HG03575 (cell line): Measurements from ENCODE around the gene RIPK4.

Experiments
- ATAC-seq: cut with Tn5 transposase; IDR thresholded peaks from one replicate; pipeline ENCODE4 v1.9.1; 2021; ENCODE audit not compliant: unreplicated experiment, insufficient number of reproducible peaks, low FRiP score; ENCODE audit errors: extremely low read depth

The RIPK4 gene

DNA sequence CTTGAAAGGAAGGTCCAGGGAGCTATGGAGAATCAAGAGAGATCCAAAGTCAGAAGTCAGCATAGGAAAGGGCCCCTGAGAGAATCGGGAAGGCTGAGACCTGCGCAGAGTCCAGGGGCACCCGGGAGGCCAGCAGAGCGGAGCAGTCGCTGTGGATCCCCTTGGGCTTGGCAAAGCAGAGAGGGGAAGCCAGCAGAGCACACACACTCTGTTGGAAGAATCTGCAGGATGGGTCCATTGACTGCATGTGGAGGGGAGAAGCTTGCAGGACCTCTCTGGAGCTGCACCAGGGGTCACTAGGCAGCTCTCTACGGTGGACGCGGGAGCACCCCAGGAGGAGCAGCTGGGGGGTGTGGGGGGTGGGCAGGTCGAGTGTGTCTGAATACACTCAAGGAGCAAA is 6.4 kb downstream of the RIPK4 start:
- ATAC-seq: no peak

DNA sequence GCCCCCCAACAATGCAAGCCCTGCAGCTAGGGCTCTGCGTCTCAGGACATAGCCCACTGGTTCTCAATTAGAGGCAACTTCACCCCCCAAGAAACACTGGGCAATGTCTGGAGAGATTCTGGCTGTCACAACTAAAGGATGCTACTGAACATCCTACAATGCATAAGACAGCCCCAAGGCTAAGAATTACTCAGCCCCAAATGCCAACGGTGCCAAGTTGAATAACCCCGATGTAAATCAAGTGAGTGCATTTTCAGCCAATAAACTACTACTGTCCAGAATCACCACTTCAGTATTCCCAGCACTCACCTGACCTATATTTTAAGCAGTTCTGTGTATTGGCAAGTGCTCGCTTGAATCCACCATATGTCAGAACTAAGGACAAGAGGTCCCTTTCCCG is 6.9 kb downstream of the RIPK4 start:
- no peak for ATAC-seq

DNA sequence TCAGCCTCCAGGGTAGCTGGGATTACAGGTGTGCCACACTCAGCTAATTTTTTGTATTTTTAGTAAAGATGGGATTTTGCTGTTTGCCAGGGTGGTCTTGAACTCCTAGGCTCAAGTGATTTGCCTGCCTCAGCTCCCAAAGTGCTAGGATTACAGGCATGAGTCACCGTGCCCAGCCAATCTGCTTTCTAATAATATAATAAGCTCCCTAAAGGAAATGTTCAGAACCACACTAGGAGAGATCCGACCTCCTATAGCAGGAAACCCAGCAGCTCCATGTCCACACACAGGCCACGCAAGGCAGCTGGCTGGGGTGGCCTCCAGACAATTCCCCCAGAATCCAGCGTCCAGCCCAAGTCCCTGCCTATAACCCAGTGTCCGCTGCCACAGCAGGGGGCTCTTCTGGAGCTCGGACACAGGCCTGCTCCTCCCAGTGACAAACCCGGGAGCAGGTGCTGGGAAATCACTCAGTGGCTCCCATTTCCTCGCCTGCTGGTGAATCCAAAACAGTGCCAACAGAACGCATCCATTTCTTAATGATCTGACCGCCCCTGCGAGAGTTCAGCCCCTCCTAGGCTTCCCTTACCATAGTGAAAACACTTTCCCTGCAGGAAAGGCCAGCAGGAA is 7.5 kb downstream of the RIPK4 start:
- no peak for ATAC-seq

DNA sequence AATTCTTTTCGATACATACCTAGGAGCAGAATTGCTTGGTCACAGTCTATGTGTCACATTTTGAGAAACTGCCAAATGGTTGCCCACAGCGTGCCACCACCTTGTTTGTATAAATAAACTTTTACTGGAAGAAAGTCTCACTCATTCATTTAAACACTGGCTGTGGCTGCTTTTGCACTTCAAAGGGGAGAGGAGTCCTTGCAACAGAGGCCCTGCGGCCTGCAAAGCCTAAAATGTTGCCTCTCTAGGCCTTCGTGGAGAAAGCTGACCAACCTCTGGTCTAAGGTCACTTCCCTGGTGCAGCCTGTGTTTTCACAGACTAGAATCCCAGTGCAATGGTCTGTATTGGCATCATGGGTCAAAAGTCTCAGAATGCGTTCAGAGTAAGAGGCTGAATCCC is 8.3 kb downstream of the RIPK4 start:
- no peak for ATAC-seq

DNA sequence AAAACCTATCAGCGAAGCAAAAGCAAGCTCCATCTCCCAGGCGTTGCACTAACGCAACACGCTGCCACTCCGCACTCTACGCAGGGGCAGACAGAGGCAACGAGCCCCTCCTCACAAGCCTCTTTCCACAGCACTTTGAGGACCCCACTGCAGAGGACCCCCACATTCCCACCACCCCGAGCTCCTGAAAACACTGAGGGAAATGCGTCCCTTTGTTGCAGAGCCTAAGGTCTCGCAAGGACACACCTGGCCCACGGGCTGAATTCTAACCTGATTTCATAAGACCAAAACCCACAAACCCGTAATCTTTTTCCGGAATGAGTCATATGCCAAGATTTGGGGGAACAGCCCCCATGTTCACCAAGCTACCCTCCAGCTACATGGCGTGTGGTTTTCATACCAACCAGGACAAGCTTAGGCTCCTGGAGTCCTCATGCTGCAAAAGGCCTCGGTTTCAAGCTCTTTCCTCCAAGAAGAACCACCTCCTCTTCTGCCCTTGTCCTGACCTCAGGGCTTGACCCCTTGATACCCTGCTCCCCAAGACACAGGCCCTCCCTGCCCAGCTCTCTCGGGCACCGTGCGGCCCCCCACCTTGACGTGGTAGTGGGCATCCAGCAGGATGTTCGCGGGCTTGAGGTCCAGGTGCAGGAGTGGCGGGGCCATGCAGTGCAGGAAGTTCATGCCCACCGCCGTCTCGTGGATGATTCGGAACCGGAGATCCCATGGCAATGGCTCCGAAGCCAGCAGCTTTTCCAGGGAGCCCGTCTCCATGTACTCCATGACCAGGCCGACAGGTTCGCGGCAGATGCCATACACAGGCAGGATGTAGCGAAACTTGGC is 10.7 kb downstream of the RIPK4 start:
- ATAC-seq: no peak

GRCh38 chr21:41755258-41755933 is 11.5 kb downstream of the RIPK4 start:
- no peak for ATAC-seq

- no peak for ATAC-seq
Observed at GRCh38 chr21:41754479-41754891, 12.4 kb downstream of the RIPK4 start.

DNA sequence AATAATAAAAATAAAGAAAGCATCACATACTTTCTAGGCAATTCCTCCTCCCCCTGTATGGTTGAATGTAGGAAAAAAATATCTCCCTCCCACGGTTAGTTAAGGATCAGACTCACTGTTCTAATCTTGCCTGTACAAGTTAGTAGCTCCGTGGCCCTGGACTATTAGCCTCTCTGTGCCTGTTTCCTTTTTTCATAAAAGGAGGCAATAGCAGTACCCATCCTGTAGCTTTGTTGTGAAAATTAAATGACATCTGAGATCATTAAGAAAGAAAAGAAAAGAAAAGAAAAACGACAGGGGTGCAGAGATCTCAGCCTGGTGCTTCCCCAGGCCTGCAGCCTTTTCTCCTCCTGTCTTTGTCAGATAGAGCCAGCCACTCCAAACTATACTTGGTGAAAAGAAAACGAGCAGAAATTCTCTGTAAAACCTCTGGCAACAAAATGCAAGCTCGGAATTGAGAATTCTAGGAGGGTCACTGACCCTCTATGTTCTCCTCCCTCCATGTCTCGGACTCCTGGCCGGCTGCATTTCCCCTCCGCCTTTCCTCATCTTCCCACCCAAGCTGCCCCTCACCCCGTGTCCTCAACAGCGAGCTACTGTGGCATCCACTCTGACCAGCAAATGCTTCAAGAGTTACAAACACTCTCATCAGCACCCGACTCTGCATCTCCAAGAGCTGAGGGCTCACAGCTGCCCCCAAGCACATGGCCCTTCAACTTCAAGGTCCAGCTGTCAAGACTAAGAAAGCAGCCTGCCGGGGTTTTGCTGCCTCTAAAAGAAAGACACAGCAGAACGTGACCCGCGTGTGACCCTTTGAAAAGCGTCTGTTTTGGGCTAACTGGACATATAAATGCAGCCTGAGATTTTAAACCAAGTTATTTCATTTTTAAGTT is 13.6 kb downstream of the RIPK4 start:
- ATAC-seq: no peak

GRCh38 chr21:41752231-41752681 is 14.6 kb downstream of the RIPK4 start:
- no peak for ATAC-seq

DNA sequence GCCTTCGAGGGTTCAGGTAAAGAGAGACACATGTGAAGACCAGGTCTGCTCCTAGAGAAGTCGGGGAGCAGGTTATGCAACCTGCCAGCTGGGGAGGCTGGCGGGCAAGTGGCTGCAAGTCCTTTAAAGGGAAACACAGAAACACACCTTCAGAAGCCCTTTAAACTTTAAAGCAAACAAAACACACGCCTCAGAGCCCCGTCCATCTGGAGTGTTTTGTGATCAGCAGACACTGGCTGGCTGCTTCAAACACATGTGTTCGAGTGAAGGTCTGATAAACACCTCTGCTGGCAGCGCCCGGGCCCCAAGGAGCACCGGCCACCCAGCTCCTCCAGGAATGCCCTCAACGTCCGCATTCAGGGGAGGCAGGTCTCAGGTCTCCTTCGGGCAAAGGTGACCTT is 15.2 kb downstream of the RIPK4 start:
- ATAC-seq: no peak

- no peak for ATAC-seq
Observed at GRCh38 chr21:41750532-41751151, 16.2 kb downstream of the RIPK4 start.

DNA sequence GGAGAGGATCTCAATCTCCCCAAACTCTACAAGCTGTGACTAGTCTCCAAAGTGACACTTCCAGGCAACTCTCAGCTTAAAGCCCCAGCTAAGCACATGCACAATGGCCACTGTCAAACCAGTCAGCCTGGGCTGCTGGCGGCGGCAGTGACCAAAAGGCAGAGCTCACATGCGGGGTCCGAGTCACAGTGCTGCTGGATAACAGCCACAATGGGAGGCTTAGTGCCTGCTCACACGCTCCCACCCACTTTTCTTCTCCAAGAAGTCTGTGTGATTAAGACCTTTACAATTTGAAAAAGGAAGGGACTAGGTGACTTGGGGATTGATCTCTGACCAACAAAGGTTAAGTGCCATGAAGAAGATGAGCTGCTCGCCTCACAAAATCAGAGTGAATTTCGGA is 16.8 kb downstream of the RIPK4 start:
- ATAC-seq: no peak

- no peak for ATAC-seq
Observed at GRCh38 chr21:41749286-41749685, 17.6 kb downstream of the RIPK4 start.

GRCh38 chr21:41747943-41748738 is 18.7 kb downstream of the RIPK4 start:
- ATAC-seq: no peak

DNA sequence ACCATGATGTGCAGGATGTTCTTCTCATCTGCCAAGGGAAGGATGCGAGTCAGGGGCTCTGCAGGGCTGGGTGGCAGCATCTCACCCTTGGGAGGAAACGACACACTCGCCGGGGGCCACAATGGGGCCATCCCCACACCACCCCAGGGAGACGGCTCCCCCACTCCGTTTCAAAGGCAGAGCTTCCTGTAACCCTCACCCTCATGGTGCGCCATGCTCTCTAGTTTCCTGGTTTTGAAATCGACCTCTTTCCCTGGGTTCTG is 20.2 kb downstream of the RIPK4 start:
- ATAC-seq: no peak

DNA sequence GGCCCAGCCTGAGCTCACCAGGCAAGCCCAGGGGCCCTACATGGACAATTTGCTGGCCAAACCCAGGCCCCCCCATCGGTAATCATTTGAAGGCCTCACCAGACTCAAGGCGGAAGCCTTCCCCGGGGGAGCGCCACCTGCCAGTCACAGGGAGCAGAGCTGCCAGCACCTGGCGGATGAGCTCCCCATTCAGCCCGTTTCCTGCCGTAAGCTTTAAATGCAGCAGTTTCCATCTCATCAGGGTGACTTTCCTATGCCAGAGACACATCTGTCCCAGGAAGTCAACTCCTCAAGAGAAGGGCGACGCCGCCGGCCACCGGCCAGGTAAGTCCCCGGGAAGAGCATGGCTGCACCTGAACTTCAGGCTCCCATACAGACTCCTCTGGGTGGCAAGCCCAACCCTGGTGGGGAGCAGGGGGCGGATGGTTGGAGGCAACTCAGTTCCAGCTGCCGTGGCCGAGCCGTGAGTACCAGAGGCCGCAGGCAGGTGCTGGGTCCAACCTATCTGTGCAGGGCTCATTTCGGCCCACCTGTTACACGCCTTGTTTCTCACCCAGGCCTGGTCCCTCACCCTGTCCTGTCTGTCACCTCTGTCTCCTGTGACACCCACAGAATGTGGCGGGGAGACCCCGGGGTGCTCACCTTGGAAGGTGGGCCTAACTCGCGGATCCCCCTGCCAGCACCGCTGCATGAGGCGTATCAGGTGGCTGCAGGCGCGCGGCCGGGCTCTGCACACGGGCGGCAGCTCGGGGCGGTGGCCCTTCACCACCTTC is 20.7 kb downstream of the RIPK4 start:
- ATAC-seq: no peak

DNA sequence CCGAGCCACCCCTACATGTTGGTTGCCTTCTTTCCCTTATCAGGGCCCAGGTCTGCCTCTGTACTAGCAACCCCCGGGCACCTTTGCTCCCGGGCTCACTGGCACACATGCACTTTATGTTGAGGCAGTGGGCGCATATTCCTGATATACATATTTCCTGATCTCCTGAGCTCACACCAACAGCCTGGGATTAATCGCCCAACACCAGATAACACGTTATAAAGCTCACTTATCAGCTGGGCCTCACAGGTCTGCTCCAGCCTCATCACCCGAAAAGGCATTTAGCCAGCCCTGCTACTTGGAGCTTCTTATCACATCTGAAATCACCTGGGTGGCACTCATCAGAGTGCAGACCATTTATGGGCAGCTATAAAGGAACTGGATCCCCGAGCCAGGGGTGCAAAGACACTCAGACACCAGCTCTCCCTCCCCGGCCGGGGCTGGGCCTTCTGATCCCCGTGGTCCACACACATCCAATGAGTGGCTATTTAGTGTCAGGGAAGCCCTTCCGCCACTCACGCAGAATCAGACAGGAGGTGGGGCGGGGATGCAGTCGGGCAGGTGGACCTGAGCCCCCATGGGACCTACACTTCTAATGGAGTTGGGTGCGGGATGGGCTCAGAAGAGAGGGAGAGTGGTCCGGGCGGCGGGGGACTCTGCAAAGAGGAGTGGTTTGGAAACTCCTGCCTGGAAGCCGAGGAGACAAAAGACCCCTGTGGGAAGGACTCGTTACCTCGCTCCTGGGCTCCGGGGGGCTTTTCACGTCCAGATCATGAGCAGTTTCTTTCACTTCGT is 21.6 kb downstream of the RIPK4 start:
- ATAC-seq: no peak
